GM21737 (cell line): ENCODE data around the gene C14orf180.
"Not testable (repeated sequence)": the region's sequence is repeated elsewhere in the genome, so short reads cannot be mapped to it uniquely, and the experiment has no call there.

Experiments used
- ATAC-seq: cut with Tn5 transposase; IDR thresholded peaks from one replicate; pipeline ENCODE4 v1.9.1; 2021; ENCODE audit warnings: mild to moderate bottlenecking, moderate library complexity; ENCODE audit not compliant: unreplicated experiment

Gene C14orf180

GRCh38 chr14:104577426-104577825, 2.1 kb upstream of the C14orf180 start:
- ATAC-seq = no peak

GRCh38 chr14:104577847-104578301, 1.7 kb upstream of the C14orf180 start:
- ATAC-seq = no peak

- ATAC-seq = no peak
Measured at GRCh38 chr14:104578321-104578720, 1.2 kb upstream of the C14orf180 start.

GRCh38 chr14:104579939-104580338, 375 bp downstream of the C14orf180 start:
- ATAC-seq = not testable (repeated sequence)

- ATAC-seq = no peak
Measured at GRCh38 chr14:104580961-104581360, 1.4 kb downstream of the C14orf180 start.

GRCh38 chr14:104581521-104581920, 2.0 kb downstream of the C14orf180 start:
- no peak for ATAC-seq

GRCh38 chr14:104582005-104582404, 2.4 kb downstream of the C14orf180 start:
- ATAC-seq = no peak

- no peak for ATAC-seq
Measured at GRCh38 chr14:104582662-104583061, 3.1 kb downstream of the C14orf180 start.

GRCh38 chr14:104583424-104584306, 4.1 kb downstream of the C14orf180 start:
- ATAC-seq = no peak

- no peak for ATAC-seq
Measured at GRCh38 chr14:104584557-104584956, 5.0 kb downstream of the C14orf180 start.

GRCh38 chr14:104585966-104586697, 6.6 kb downstream of the C14orf180 start:
- ATAC-seq = no peak

- ATAC-seq = no peak
Measured at GRCh38 chr14:104586832-104587620, 7.5 kb downstream of the C14orf180 start.

GRCh38 chr14:104587641-104588040, 8.1 kb downstream of the C14orf180 start:
- no peak for ATAC-seq

GRCh38 chr14:104588066-104588857, 8.7 kb downstream of the C14orf180 start:
- no peak for ATAC-seq

- ATAC-seq = no peak
Measured at GRCh38 chr14:104589338-104590195, 10.0 kb downstream of the C14orf180 start.

GRCh38 chr14:104590240-104590965, 10.8 kb downstream of the C14orf180 start:
- ATAC-seq = no peak

GRCh38 chr14:104591031-104591430, 11.5 kb downstream of the C14orf180 start:
- no peak for ATAC-seq

GRCh38 chr14:104591506-104592291, 12.1 kb downstream of the C14orf180 start:
- ATAC-seq = no peak
